ENCODE data around the gene INSC.

DNA sequence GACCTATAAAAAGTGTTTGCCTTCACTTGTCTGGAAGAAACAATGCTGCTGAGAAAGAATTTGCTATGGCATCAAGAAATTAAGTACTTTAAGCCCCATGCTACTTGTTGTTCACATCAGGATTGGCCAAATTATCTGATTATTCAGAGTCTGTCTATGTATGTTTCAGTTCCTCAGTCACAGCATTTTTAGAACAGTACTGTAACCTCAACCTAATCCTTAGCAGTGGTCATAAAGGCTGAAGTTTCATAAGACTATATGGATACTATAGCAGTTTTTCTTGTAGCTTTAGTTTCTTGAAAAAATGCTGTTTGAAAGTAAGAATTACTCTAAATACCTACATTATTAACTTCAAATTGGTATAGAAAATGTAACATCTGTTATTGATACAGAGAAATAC lies 153.9 kb downstream of the INSC start:
- TF ChIP-seq, protein P1, sequence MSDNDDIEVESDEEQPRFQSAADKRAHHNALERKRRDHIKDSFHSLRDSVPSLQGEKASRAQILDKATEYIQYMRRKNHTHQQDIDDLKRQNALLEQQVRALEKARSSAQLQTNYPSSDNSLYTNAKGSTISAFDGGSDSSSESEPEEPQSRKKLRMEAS (IDR thresholded peaks at IDR 0.05), result no peak
- TF ChIP-seq EGR1 (IDR thresholded peaks at IDR 0.05) (no peak), CEBPB (IDR thresholded peaks at IDR 0.05) (no peak), TAF1 (IDR thresholded peaks at IDR 0.05; ENCODE audit: low read depth) (no peak), TEAD4 (IDR thresholded peaks at IDR 0.05) (no peak), EP300 (IDR thresholded peaks at IDR 0.05; ENCODE audit: borderline replicate concordance) (no peak), CREB1 (IDR thresholded peaks at IDR 0.05; ENCODE audit: low read depth) (no peak), RAD21 (IDR thresholded peaks at IDR 0.05; ENCODE audit: low read depth) (no peak), YY1 (IDR thresholded peaks at IDR 0.05; ENCODE audit: low read depth) (no peak)
- TF ChIP-seq, protein P2, sequence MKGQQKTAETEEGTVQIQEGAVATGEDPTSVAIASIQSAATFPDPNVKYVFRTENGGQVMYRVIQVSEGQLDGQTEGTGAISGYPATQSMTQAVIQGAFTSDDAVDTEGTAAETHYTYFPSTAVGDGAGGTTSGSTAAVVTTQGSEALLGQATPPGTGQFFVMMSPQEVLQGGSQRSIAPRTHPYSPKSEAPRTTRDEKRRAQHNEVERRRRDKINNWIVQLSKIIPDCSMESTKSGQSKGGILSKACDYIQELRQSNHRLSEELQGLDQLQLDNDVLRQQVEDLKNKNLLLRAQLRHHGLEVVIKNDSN (IDR thresholded peaks at IDR 0.05), result no peak
- TF ChIP-seq, protein P3, sequence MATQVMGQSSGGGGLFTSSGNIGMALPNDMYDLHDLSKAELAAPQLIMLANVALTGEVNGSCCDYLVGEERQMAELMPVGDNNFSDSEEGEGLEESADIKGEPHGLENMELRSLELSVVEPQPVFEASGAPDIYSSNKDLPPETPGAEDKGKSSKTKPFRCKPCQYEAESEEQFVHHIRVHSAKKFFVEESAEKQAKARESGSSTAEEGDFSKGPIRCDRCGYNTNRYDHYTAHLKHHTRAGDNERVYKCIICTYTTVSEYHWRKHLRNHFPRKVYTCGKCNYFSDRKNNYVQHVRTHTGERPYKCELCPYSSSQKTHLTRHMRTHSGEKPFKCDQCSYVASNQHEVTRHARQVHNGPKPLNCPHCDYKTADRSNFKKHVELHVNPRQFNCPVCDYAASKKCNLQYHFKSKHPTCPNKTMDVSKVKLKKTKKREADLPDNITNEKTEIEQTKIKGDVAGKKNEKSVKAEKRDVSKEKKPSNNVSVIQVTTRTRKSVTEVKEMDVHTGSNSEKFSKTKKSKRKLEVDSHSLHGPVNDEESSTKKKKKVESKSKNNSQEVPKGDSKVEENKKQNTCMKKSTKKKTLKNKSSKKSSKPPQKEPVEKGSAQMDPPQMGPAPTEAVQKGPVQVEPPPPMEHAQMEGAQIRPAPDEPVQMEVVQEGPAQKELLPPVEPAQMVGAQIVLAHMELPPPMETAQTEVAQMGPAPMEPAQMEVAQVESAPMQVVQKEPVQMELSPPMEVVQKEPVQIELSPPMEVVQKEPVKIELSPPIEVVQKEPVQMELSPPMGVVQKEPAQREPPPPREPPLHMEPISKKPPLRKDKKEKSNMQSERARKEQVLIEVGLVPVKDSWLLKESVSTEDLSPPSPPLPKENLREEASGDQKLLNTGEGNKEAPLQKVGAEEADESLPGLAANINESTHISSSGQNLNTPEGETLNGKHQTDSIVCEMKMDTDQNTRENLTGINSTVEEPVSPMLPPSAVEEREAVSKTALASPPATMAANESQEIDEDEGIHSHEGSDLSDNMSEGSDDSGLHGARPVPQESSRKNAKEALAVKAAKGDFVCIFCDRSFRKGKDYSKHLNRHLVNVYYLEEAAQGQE (IDR thresholded peaks at IDR 0.05; ENCODE audit: low read depth), result no peak
